Stomach (tissue), 9 donors: ENCODE results near the gene ARHGAP4. TPM values are rescaled to one million over a fixed set of nuclear protein-coding genes. Genes with fewer than 3 reads are reported as not detected.

ENCODE experiments used
- DNase-seq, 2 donors: peaks; one replicate each; pipeline versions ENCODE4 v3.0.0 to v3.0.0-alpha.2; 2013 to 2019
- H3K27ac ChIP-seq, 5 donors: fragments of 200-600 bp in 4 of 5; sonication (generic) in 4 of 5; one replicate each; pipeline ENCODE4 v1.5.1; 2013 to 2019; ENCODE audit warnings: mild to moderate bottlenecking in 1 of 5, moderate library complexity in 1 of 5
- H3K27me3 ChIP-seq, 3 donors: fragments of 200-600 bp; sonication (generic); one replicate each; pipeline ENCODE4 v1.5.1; 2017 to 2019; ENCODE audit warnings: mixed run types in 1 of 3
- H3K36me3 ChIP-seq, 4 donors: fragments of 200-600 bp; sonication (generic); 1 replicate in 3 of 4; 2 replicates in 1 of 4; pipeline ENCODE4 v1.5.1; 2016 to 2019
- H3K4me1 ChIP-seq, 4 donors: fragments of 200-600 bp; sonication (generic); one replicate each; pipeline ENCODE4 v1.5.1; 2016 to 2019
- H3K4me3 ChIP-seq, 4 donors: fragments of 200-600 bp; sonication (generic) in 3 of 4; one replicate each; pipeline ENCODE4 v1.5.1; 2016 to 2019; ENCODE audit warnings: mild to moderate bottlenecking in 1 of 4
- H3K9me3 ChIP-seq, 4 donors: fragments of 200-600 bp; sonication (generic); one replicate each; pipeline ENCODE4 v1.5.1; 2016 to 2019
- EP300 ChIP-seq: sonication (generic); formaldehyde crosslinking; IDR thresholded peaks from one replicate; pipeline ENCODE4 v1.6.1; 2017; ENCODE audit warnings: antibody characterized with exemption
- POLR2A ChIP-seq, 4 donors: fragments of 450-650 bp; IDR thresholded peaks; one replicate each; pipeline ENCODE4 v1.6.1; 2016; ENCODE audit warnings: antibody characterized with exemption in 4 of 4, control low read depth in 2 of 4, mild to moderate bottlenecking in 1 of 4, moderate library complexity in 1 of 4
- POLR2AphosphoS5 ChIP-seq, 3 donors: sonication (generic); formaldehyde crosslinking; IDR thresholded peaks; one replicate each; pipeline ENCODE4 v1.6.1; 2016; ENCODE audit warnings: antibody characterized with exemption in 3 of 3
- WGBS, 5 donors: extraction: QIAGEN DNeasy Blood & Tissue Kit in 3 of 5; methylation state at CpG; one replicate each; pipeline versions ENCODE4 v1.1.5 to v1.1.7; 2013 to 2018; 5-methylcytosine and 5-hydroxymethylcytosine counted together
- intact Hi-C: fragments of 100-400 bp; cut with DNase I; formaldehyde crosslinking; loops from one replicate; pipeline ENCODE4 v1.15.1; 2023; ENCODE audit warnings: low total_unique reads
- polyA plus RNA-seq, 3 donors: library from polyadenylated mRNA; stranded (reverse); fragments of 200-250 nt; gene quantifications; one replicate each; pipeline ENCODE4 v1.2.3, GENCODE V29; 2013
- total RNA-seq, 5 donors: library from RNA; depleted of rRNA; stranded (reverse); fragments of >200 nt; gene quantifications; one replicate each; pipeline versions ENCODE4 v1.1.0 to v1.2.3, GENCODE V29; 2014 to 2016
- TF ChIP-seq, protein P1 (sequence below), 7 experiments: fragments of 450-650 bp in 4 of 7; fragments of 200-600 bp in 3 of 7; sonication (generic) in 3 of 7; IDR thresholded peaks; one replicate each; pipeline ENCODE4 v1.5.1; 2016 to 2019; ENCODE audit warnings: antibody characterized with exemption in 7 of 7, control low read depth in 2 of 7, mild to moderate bottlenecking in 1 of 7
- donor health status: healthy with polysubstance abuse.
- donor health status: Bipolar disorder and iron deficiency.
- donor health status: healthy.

ARHGAP4 gene
- total and polyA plus RNA-seq, 8 donors, result 18.5 to 93.9 (median 40.3) TPM

DNA sequence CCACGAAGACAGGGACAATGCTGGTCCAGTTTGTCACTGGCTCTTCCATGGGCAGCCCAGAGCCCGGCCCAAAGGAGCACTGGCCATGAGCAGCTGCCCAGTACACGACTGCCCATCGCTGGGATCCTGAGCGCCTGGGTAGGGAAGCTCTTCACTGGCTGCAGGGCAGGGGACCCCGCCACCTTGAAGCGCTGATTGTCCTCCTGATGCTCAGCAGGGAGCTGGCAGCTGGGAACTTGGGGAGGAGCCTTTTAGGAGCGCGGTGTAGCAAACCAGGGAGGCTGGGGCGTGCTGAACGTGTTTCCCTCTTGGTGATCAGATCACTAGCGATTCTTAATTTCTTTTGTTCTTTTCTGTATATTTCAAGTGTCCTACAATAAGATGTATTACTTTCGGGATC lies 41.9 kb downstream of the ARHGAP4 start:
- intact Hi-C loops, result no loop called here
- H3K9me3 ChIP-seq, result no peaks in the 10 kb centered on the region
- peaks cover 0 to 13% (median 9%) of the 10 kb centered on the region in 4 donors for H3K4me1 ChIP-seq
- no peak for DNase-seq
- TF ChIP-seq POLR2AphosphoS5 (IDR thresholded peaks at IDR 0.05) (no peak), POLR2A (IDR thresholded peaks at IDR 0.05) (no peak)
- H3K27me3 ChIP-seq, result peaks cover 37 to 91% (median 90%) of the 10 kb centered on the region in 3 donors
- H3K36me3 ChIP-seq, result no peaks in the 10 kb centered on the region
- H3K4me3 ChIP-seq, result no peak overlapping the region
- H3K27ac ChIP-seq, result no peak overlapping the region
- 47 to 55% (median 52%) methylated on average over 8 to 13 of the region's 13 CpGs for WGBS, 5 donors

GRCh38 chrX:153883163-153883843 lies 42.8 kb downstream of the ARHGAP4 start:
- no peaks in the 10 kb centered on the region for H3K36me3 ChIP-seq
- H3K9me3 ChIP-seq, result no peaks in the 10 kb centered on the region
- peaks cover 0 to 13% (median 9%) of the 10 kb centered on the region in 4 donors for H3K4me1 ChIP-seq
- WGBS, 5 donors, result 42 to 60% (median 55%) methylated on average over 9 to 12 of the region's 13 CpGs
- H3K27ac ChIP-seq, result no peak overlapping the region
- TF ChIP-seq POLR2AphosphoS5 (IDR thresholded peaks at IDR 0.05) (no peak), POLR2A (IDR thresholded peaks at IDR 0.05) (no peak), EP300 (no peak)
- TF ChIP-seq, protein P1, sequence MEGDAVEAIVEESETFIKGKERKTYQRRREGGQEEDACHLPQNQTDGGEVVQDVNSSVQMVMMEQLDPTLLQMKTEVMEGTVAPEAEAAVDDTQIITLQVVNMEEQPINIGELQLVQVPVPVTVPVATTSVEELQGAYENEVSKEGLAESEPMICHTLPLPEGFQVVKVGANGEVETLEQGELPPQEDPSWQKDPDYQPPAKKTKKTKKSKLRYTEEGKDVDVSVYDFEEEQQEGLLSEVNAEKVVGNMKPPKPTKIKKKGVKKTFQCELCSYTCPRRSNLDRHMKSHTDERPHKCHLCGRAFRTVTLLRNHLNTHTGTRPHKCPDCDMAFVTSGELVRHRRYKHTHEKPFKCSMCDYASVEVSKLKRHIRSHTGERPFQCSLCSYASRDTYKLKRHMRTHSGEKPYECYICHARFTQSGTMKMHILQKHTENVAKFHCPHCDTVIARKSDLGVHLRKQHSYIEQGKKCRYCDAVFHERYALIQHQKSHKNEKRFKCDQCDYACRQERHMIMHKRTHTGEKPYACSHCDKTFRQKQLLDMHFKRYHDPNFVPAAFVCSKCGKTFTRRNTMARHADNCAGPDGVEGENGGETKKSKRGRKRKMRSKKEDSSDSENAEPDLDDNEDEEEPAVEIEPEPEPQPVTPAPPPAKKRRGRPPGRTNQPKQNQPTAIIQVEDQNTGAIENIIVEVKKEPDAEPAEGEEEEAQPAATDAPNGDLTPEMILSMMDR (IDR thresholded peaks at IDR 0.05), result no peak
- intact Hi-C loops, result no loop called here
- no peak for DNase-seq
- H3K27me3 ChIP-seq, result peaks cover 37 to 99% (median 96%) of the 10 kb centered on the region in 3 donors
- H3K4me3 ChIP-seq, result no peak overlapping the region

- WGBS, 5 donors, result 33 to 88% (median 41%) methylated on average over 3 to 7 of the region's 7 CpGs
- no peak for DNase-seq
- TF ChIP-seq POLR2A (IDR thresholded peaks at IDR 0.05), result no peak
- TF ChIP-seq, protein P1 (IDR thresholded peaks at IDR 0.05), result no peak
- no peak for TF ChIP-seq EP300
- no peak for TF ChIP-seq POLR2AphosphoS5 (IDR thresholded peaks at IDR 0.05)
- H3K27ac ChIP-seq, result no peak overlapping the region
- H3K36me3 ChIP-seq, result no peaks in the 10 kb centered on the region
- H3K4me1 ChIP-seq, result peaks cover 0 to 13% (median 9%) of the 10 kb centered on the region in 4 donors
- peaks cover 37 to 99% (median 92%) of the 10 kb centered on the region in 3 donors for H3K27me3 ChIP-seq
- H3K9me3 ChIP-seq, result no peaks in the 10 kb centered on the region
- intact Hi-C loops, result no loop called here
- no peak overlapping the region for H3K4me3 ChIP-seq
Observed at GRCh38 chrX:153882557-153882956, 43.5 kb downstream of the ARHGAP4 start.

DNA sequence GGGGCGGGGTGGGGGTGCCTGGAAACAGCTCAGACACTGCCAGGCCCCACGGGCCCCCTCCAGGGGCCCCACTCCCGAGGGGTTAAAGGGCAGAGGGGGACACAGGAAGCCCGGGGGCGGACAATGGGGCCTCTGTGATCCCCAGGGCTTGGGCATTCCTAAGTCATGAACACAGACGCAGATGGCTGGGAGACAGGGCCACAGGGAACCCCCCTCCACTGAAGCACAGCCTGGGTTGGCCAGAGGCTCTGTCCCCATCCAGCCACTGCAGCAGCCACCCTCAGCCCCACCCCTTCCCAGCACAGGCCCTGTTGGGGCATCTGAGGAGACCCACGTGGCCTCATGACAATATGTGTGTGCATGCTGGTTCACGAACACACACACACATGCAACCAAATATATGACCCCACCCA lies 44.0 kb downstream of the ARHGAP4 start:
- Histone ChIP-seq H3K27me3 (peaks cover 37 to 95% (median 88%) of the 10 kb centered on the region in 3 donors), H3K36me3 (no peaks in the 10 kb centered on the region), H3K4me1 (peaks cover 0 to 13% (median 9%) of the 10 kb centered on the region in 4 donors), H3K9me3 (no peaks in the 10 kb centered on the region), H3K27ac (no peak overlapping the region), H3K4me3 (no peak overlapping the region)
- intact Hi-C loops, result no loop called here
- peak in 1 of 2 donors; percentile 54 for DNase-seq
- TF ChIP-seq EP300 (no peak), POLR2A (IDR thresholded peaks at IDR 0.05) (no peak), POLR2AphosphoS5 (IDR thresholded peaks at IDR 0.05) (no peak)
- TF ChIP-seq, protein P1 (IDR thresholded peaks at IDR 0.05), result no peak
- WGBS, 5 donors, result 25 to 60% (median 31%) methylated on average over 1 to 8 of the region's 8 CpGs

DNA sequence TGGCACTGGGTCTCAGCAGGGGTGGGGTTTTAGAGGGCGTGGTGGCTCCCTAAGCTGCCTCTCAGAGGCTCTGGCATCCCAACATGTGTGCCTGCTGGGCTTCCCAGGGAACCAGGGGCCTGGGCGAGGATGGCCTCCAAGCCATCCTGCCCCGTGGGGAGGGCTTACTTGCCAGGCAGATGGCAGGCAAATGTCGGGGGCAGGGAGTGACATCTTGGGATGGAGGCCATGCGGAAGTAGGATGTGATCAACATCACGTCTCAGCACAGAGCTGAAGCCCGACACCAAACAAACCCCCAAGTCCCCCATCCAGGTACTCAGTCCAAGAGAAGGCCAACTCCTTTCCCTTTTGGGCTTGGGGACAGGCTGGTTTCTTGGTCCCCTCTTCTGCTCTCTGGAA lies 44.8 kb downstream of the ARHGAP4 start:
- no peak for DNase-seq
- Histone ChIP-seq H3K27ac (peak overlapping the region in 1 of 5 donors; percentile 18), H3K9me3 (no peaks in the 10 kb centered on the region), H3K36me3 (no peaks in the 10 kb centered on the region), H3K4me1 (peaks cover 0 to 10% (median 8%) of the 10 kb centered on the region in 4 donors), H3K4me3 (no peak overlapping the region), H3K27me3 (peaks cover 33 to 87% (median 86%) of the 10 kb centered on the region in 3 donors)
- WGBS, 5 donors, result 57 to 79% (median 61%) methylated on average over 1 to 7 of the region's 7 CpGs
- intact Hi-C loops, result no loop called here
- TF ChIP-seq EP300, result no peak
- no peak for TF ChIP-seq POLR2A (IDR thresholded peaks at IDR 0.05)
- TF ChIP-seq, protein P1 (IDR thresholded peaks at IDR 0.05), result no peak
- TF ChIP-seq POLR2AphosphoS5 (IDR thresholded peaks at IDR 0.05), result no peak
